RWPE1 (cell line): ENCODE data around the gene KMO.
A peak's percentile ranks its signal among the peaks of the same experiment; 100 is the strongest.

Experiments used
- CTCF ChIA-PET: fragments of 350-600 bp; sonication (Branson Sonifier 250); formaldehyde crosslinking; extraction: SDS; loops from one replicate; lab custom pipeline; 2021; lab: Yijun Ruan, JAX
- POLR2A ChIA-PET: fragments of 400-600 bp; formaldehyde crosslinking; extraction: SDS; loops from one replicate; lab custom pipeline; 2020; ENCODE audit warnings: antibody characterized with exemption; ENCODE audit not compliant: low non-redundant PET; lab: Yijun Ruan, JAX
- DNase-seq: peaks from one replicate; pipeline ENCODE4 v3.0.0; 2012; ENCODE audit warnings: low spot score
- H3K27ac ChIP-seq: fragments of 450-650 bp; 2 replicates; pipeline ENCODE4 v1.5.1; 2017
- TF ChIP-seq, protein P1 (sequence below): fragments of 450-650 bp; conservative IDR thresholded peaks from 2 replicates; pipeline ENCODE4 v1.5.1; 2017; ENCODE audit warnings: low read depth, mild to moderate bottlenecking

The KMO gene

DNA sequence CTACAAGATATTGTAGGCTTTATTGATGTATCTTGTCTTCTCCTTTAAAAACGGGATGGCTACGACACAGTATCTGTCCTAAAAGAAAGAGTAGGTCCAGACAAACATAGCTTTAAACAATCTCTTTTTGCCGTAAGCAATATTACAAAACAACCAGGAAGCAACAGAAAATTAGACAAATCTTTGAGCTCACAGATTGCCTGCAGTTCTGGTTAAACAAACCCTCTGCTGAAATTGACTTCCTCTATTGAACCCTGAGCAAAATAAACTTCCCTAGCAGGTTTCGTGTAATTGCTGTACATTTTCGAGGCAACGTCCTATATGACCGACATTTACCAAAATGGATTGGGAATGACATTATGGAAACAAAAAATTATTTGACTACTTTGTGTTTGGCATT, 57.3 kb downstream of the KMO start:
- POLR2A ChIA-PET: no interaction called here
- TF ChIP-seq, protein P1, sequence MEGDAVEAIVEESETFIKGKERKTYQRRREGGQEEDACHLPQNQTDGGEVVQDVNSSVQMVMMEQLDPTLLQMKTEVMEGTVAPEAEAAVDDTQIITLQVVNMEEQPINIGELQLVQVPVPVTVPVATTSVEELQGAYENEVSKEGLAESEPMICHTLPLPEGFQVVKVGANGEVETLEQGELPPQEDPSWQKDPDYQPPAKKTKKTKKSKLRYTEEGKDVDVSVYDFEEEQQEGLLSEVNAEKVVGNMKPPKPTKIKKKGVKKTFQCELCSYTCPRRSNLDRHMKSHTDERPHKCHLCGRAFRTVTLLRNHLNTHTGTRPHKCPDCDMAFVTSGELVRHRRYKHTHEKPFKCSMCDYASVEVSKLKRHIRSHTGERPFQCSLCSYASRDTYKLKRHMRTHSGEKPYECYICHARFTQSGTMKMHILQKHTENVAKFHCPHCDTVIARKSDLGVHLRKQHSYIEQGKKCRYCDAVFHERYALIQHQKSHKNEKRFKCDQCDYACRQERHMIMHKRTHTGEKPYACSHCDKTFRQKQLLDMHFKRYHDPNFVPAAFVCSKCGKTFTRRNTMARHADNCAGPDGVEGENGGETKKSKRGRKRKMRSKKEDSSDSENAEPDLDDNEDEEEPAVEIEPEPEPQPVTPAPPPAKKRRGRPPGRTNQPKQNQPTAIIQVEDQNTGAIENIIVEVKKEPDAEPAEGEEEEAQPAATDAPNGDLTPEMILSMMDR: no peak
- DNase-seq: no peak
- CTCF ChIA-PET: interaction anchor here (1.5 kb wide), 1 partner anchor 21 kb away, joined by 3 read pairs; no protein-coding TSS in a partner anchor
- H3K27ac ChIP-seq: no peak overlapping the region

- no peak overlapping the region for H3K27ac ChIP-seq
- ChIA-PET POLR2A (no interaction called here), CTCF (interaction anchor here (1.1 to 1.5 kb wide), 3 partner anchors 19 to 20 kb away, joined by 3 to 4 read pairs (median 3); no protein-coding TSS in a partner anchor)
- DNase-seq: no peak
- TF ChIP-seq, protein P1: no peak
Observed at GRCh38 chr1:241590719-241591118, 58.5 kb downstream of the KMO start.

DNA sequence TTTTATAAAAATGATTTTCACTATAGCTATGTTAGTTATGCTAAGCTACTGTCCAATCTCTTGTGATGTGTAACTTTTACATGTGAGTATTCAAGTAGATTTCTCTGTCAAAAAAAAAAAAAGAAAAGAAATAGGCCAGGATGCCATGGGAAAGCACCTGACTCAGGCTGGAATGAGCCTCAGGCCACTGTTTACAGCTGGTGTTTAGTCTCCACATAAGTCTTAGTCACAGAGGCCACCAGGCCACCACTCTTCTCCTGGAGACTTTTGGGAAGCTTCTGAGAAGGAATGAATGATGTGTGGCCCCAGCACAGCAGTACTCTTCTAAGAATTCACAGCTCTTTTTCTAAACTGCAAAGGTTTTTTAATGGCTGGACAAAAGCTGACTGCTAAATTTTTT, 59.1 kb downstream of the KMO start:
- no peak overlapping the region for H3K27ac ChIP-seq
- peak; percentile 61 for DNase-seq
- ChIA-PET CTCF (interaction anchor here (0.5 to 1.3 kb wide), 3 partner anchors 18 to 20 kb away, joined by 3 to 4 read pairs (median 3); no protein-coding TSS in a partner anchor), POLR2A (no interaction called here)
- TF ChIP-seq, protein P1: no peak

DNA sequence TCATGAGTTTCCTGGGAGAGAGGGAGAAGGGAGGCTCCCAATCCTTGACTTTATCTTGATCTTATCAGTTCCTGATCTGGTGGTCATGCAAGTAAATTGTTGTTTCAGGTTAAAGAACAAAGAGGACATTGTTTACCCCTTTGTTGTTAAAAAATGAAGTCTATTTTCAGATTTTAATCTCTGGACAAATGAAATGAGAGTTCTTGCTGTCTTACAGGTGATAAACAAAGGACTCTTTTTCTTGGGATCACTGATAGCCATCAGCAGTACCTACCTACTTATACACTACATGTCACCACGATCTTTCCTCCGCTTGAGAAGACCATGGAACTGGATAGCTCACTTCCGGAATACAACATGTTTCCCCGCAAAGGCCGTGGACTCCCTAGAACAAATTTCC, 59.6 kb downstream of the KMO start:
- ChIA-PET POLR2A (no interaction called here), CTCF (interaction anchor here (1.1 to 1.3 kb wide), 2 partner anchors 18 to 19 kb away, joined by 3 to 4 read pairs; no protein-coding TSS in a partner anchor)
- no peak for DNase-seq
- TF ChIP-seq, protein P1: no peak
- H3K27ac ChIP-seq: no peak overlapping the region

DNA sequence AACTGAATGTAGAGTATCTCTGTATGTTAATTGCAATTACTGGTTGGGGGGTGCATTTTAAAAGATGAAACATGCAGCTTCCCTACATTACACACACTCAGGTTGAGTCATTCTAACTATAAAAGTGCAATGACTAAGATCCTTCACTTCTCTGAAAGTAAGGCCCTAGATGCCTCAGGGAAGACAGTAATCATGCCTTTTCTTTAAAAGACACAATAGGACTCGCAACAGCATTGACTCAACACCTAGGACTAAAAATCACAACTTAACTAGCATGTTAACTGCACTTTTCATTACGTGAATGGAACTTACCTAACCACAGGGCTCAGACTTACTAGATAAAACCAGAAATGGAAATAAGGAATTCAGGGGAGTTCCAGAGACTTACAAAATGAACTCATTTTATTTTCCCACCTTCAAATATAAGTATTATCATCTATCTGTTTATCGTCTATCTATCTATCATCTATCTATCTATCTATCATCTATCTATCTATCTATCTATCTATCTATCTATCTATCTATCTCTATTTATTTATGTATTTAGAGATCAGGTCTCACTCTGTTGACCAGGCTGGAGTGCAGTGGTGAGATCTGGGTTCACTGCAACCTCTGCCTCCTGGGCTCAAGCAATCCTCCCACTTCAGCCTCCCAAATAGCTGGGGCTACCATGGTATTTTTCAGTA, 60.2 kb downstream of the KMO start:
- POLR2A ChIA-PET: no interaction called here
- TF ChIP-seq, protein P1: no peak
- CTCF ChIA-PET: no interaction called here
- peak overlapping the region; percentile 77 for H3K27ac ChIP-seq
- peak; percentile 87 for DNase-seq

DNA sequence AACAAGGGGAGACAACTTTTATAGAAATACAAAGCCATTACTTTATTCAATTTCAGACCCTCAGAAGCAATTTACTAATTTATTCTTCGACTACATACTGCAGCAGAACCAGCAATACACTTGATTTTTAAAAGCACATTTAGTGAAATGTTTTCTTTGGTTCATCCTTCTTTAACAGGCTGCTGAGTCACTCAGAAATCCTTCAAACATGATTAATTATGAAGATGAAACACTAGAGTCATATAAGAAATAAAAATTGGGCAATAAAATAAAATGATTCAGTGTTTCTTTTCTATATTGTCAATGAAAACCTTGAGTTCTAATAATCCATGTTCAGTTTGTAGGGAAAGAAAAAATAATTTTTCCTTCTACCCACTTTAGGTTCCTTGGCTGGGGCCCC, 61.0 kb downstream of the KMO start:
- DNase-seq: peak; percentile 55
- TF ChIP-seq, protein P1: no peak
- H3K27ac ChIP-seq: peak overlapping the region; percentile 77
- POLR2A ChIA-PET: no interaction called here
- CTCF ChIA-PET: no interaction called here
